Stimulated activated CD4-positive, alpha-beta T cell treated with anti-CD3 and anti-CD28 coated beads, Interleukin-2, amount 100 ng/mL, for 4 hours (primary cell): ENCODE data around the gene CCDC85B.
A peak's percentile ranks its signal among the peaks of the same experiment; 100 is the strongest.
"Not testable (repeated sequence)": the region's sequence is repeated elsewhere in the genome, so short reads cannot be mapped to it uniquely, and the experiment has no call there.

Experiments
- DNase-seq: peaks from one replicate; pipeline ENCODE4 v3.0.0-alpha.2; 2020; ENCODE audit warnings: low read depth

Gene CCDC85B

DNA sequence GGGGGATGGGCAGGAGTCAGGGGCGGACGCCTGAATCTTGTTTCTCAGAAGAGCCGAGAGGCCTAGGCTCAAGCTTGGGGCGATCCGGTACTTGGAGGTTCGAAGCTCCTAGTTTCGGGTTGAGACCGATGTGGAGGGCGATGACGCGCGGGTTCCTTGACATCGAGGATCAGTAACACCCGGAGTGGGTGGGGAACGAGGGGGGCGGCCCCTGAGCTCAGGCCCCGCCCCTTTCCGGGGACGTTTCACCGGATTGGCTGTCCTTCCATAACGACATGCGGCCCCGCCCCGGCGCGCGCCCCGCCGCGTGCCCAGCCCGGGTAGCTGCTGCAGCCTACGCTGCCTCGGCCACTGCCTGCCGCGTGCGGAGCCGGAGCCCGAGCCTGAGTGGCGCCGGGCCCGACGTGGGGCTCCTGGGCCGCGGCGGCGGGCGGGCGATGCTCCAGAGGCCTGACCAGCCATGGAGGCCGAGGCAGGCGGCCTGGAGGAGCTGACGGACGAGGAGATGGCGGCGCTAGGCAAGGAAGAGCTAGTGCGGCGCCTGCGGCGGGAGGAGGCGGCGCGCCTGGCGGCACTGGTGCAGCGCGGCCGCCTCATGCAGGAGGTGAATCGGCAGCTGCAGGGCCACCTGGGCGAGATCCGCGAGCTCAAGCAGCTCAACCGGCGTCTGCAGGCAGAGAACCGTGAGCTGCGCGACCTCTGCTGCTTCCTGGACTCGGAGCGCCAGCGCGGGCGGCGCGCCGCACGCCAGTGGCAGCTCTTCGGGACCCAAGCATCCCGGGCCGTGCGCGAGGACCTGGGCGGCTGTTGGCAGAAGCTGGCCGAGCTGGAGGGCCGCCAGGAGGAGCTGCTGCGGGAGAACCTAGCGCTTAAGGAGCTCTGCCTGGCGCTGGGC lies at the start of gene CCDC85B:
TSS of gene CCDC85B (plus strand) at position 350 of the 895 bp plus-strand sequence. CDS start at position 461, 111 bp downstream.
- peak; percentile 99 for DNase-seq

GRCh38 chr11:65842144-65842543 lies 48.3 kb upstream of the CCDC85B start:
- DNase-seq: no peak

DNA sequence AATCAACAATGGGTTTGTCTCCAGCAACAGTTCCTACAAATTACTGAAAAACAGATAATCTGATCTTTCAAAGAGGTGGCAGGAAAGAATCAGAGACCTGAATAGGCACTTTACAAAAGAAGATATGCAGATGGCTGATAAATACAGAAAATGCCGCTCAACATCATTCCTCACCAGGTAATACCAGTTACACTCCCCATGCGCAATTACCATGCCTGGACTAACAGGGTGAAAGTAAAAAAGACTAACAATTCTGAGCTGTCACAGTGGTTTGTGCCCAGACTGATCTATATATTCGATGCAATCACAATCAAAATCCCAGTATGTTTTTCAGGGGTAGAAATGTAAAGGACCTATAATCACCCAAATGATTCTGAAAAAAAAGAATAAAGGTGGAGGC lies 46.7 kb upstream of the CCDC85B start:
- no peak for DNase-seq

DNA sequence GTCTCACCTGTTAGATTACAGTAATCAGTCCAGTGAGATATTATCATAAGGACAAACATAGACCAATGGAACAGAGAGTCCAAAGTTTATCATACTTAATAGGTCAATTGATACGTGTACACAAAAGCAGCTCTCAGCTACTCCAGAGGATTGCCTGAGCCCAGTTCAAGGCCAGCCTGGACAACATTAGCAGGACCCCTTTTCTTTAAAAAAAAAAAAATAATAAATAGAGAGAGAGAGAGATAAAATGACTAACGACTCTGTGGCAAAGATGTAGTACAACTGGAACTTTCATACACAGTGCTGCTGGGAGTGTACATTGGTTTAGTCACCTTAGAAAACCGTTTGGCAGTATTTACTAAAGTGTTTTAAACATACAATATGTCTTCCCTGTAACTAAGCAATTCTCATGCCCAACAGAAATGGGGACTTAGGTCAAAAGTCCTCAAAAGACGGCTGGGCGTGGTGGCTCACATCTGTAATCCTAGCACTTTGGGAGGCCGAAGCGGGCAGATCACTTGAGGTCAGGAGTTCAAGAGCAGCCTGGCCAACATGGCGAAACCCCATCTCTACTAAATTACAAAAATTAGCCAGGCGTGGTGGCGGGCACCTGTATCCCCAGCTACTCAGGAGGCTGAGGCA lies 46.1 kb upstream of the CCDC85B start:
- DNase-seq: no peak

DNA sequence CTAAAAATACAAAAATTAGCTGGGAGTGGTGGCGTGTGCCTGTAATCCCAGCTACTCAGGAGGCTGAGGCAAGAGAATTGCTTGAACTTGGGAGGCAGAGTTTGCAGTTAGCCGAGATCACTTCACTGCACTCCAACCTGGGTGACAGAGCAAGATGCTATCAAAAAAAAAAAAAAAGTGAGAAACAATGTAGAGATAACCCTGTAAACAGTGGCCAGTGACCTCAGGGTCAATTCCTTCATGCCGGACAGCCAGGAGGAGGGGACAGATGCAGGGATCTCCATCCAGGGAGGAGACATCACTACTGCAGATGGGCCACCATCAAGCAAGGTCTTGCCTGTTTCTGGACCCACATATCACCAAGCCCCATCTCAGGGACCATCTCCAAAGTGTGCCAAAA lies 42.7 kb upstream of the CCDC85B start:
- no peak for DNase-seq

- DNase-seq: not testable (repeated sequence)
These were observed 41.8 kb upstream of the CCDC85B start for GRCh38 chr11:65848693-65849092.

- no peak for DNase-seq
These were observed 41.1 kb upstream of the CCDC85B start for GRCh38 chr11:65849366-65849765.

- DNase-seq: no peak
These were observed 40.7 kb upstream of the CCDC85B start for GRCh38 chr11:65849771-65850216.

DNA sequence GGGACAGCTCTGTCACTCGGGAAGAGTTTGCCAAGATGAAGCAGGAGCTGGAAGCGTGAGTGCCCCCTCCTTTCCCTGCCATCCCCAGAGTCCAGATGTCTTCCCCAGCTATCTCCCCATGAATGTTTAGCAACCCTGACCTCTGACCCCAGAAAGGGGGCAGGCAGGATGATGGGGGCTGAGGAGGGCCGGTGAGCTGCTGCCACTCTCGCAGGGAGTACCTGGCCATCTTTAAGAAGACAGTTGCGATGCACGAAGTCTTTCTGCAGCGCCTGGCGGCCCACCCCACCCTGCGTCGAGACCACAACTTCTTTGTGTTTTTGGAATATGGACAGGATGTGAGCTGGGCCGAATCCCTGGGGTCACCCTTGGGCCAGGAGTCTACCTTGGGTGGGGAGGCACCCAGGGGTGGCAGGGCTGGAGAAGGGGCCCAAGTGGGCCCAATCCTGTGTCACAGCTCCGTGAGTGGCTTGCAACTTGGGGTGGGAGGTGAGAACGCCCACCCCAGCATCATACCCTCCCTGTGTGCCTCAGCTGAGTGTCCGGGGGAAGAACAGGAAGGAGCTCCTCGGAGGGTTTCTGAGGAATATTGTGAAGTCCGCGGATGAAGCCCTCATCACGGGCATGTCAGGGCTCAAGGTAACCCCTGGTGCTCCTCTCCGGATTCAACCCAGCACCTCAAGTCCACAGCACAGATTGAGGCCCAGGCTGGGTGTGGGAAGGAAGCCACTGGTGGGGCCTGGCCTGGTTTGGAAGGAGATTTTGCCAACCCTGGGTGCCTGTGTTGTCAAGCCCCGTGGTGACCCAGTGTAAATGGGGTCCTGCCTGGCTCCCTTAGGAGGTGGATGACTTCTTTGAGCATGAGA lies 40.0 kb upstream of the CCDC85B start:
- no peak for DNase-seq

DNA sequence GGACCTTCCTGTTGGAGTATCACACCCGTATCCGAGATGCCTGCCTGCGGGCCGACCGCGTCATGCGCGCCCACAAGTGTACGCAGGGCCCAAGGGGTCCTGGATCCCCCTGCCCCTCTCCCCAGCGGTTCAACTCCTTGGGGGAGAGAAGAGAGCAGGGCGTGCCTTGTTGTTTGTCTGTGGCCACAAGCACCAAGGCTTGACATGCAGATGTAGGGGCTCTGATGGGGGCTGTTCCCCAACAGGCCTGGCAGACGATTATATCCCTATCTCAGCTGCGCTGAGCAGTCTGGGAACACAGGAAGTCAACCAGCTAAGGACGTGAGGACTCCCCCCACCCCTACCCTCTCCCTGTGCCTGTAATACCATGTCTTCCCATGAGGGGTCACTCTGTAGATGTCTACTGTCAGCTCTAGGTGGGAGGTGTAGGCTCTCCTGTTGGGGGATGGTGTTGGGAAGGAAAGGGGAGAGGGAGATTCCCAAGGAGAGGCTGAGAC lies 39.3 kb upstream of the CCDC85B start:
- DNase-seq: no peak

- no peak for DNase-seq
These were observed 38.5 kb upstream of the CCDC85B start for GRCh38 chr11:65851811-65852507.

GRCh38 chr11:65852508-65853245 lies 37.8 kb upstream of the CCDC85B start:
- no peak for DNase-seq

- no peak for DNase-seq
These were observed 37.1 kb upstream of the CCDC85B start for GRCh38 chr11:65853246-65853979.

DNA sequence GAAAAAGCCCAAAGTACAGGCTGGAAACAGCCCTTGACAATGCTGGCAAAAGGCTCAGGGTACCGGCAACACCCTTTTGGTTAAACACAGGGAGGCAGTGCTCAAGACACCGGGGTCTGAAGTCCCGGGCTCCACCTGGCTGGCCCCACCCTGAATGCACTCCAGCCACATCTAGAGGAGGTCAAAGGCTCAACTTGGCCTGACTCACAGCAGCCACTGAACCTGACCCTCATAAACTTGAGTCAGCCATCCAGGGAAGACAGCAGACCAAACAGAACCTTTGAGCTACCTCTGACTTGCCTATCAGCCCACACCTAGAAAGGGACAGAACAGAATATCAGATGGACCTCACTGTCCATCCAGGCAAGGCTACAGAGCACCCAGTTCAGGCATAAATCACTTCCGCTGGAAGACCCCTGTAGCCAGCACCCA lies 36.3 kb upstream of the CCDC85B start:
- DNase-seq: no peak

GRCh38 chr11:65854852-65855837 lies 35.3 kb upstream of the CCDC85B start:
- DNase-seq: no peak

- no peak for DNase-seq
These were observed 34.5 kb upstream of the CCDC85B start for GRCh38 chr11:65855927-65856363.

- peak; percentile 76 for DNase-seq
These were observed 33.6 kb upstream of the CCDC85B start for GRCh38 chr11:65856689-65857499.

- peak; percentile 48 for DNase-seq
These were observed 33.0 kb upstream of the CCDC85B start for GRCh38 chr11:65857500-65857852.
